ENCODE data around the gene OR8D1.
A peak's percentile ranks its signal among the peaks of the same experiment; 100 is the strongest.
"Not testable (repeated sequence)": the region's sequence is repeated elsewhere in the genome, so short reads cannot be mapped to it uniquely, and the experiment has no call there.

Gene OR8D1

DNA sequence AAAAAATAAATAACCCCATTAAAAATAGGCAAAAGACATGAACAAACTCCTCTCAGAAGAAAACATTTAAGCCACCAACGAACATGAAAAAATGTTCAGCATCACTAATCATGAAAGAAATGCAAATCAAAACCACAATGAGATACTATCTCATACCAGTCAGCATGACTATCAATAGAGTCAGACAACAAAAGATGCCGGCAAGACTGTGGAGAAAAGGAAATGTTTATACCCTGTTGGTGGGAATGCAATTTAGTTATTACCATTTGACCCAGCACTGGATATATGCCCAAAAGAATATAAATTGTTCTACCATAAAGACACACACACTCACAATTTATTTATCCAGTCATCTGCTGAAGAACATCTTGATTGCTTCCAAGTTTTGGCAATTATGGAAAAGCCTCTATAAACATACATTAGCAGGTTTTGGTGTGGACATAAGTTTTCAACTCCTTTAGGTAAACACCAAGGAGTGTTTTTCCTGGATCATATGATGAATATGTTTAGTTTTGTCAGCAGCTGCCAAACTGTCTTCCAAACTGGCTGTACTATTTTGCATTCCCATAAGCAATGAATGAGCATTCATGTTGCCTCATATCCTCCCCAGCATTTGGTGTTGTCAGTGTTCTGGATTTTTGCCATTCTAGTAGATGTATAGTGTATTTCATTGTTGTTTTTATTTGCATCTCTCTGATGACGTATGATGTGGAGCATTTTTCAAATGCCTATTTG, 28.0 kb downstream of the OR8D1 start:
- peak; percentile 49 for DNase-seq (ENCODE audit: low read depth)

DNA sequence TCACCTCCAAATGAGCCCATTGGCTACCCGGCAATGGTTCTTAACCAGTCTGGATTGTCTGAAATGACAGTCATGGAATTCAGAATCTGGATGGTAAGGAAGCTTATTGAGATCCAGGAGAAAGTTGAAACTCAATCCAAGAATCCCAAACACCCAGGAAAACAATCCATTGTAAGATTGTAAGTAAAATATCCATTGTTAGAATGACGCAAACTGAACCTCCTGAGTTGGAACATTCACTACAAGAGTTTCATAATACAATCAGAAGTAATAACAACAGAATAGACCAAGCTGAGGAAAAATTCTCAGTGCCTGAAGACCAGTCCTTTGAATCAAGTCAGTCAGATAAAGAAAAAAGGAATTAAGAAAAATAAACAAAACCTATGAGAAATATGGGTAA, 35.5 kb downstream of the OR8D1 start:
- no peak for DNase-seq (ENCODE audit: low read depth)

DNA sequence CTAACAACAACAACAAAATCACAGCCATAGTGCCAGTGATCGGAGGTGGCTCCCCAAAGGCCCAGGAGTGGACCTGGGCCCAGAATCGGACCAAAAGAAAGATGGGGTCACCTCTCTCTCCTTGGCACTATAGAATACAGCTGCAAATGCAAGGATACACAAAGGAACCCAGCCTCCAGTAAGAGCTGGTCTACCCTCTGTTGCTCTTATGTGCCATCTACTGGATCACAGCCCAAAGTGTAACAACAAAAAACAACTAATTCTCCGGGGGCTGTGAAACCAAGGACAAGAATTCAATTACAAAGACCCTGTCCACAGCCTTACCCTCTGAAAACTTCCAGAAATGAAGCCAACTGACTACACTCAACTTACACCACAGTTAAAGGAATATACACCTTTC, 35.9 kb downstream of the OR8D1 start:
- DNase-seq (ENCODE audit: low read depth) = no peak

DNA sequence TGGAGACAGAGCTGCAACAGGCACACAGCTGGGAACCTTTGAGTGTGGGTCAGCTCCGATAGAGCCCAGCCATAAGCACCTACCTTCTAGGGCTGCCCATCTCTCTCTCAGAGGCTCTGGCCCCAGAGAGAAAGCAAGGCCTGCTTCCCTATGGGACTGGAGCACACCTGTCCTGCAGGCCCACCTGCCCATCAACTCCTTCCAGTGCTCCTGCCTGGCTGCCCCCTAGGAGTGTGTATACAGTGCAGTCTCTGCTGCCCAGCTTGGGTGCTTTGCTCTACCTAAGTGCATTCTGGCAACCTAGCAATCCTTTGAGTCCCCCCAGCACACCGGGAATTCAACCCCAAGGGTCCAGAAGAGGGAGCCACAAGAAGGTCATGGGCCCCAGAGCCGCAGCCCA, 36.5 kb downstream of the OR8D1 start:
- no peak for DNase-seq (ENCODE audit: low read depth)

DNA sequence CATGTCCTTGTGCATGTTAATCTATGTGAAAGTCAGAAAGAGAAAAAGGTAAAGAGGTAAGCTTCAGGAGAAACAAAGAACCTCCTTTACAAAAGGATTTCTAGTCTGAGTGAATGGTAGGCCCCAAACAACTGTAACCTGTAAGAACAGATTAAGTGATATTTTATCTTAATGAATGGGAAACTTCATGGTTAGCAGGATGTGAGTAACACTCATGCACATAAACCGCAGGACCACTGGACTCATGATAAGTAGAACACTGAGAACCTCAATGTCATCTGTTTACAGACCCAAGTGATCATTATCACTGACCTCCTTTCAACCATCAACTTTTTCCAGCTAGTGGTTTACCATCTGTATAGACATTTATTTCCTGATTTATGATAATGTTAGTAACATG, 37.7 kb downstream of the OR8D1 start:
- peak; percentile 1 for DNase-seq (ENCODE audit: low read depth)

DNA sequence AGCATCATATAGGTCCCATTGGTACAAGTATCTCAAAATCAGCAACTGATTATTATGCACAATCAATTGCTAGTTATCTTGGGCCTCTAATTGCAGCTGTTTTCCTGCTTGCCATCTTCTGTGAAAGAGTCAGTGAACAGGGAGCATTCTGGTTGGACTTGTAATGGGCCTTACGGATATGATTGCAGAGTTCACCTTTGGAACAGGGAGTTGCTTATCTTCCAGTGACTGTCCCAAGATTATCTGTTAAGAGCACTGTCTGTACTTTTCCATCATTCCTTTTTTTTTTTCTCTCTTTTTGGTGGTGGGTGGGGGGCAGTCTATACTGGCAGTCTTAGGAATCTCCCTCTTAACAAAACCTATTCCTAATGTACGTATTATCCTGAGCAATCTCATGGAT, 39.7 kb downstream of the OR8D1 start:
- no peak for DNase-seq (ENCODE audit: low read depth)

DNA sequence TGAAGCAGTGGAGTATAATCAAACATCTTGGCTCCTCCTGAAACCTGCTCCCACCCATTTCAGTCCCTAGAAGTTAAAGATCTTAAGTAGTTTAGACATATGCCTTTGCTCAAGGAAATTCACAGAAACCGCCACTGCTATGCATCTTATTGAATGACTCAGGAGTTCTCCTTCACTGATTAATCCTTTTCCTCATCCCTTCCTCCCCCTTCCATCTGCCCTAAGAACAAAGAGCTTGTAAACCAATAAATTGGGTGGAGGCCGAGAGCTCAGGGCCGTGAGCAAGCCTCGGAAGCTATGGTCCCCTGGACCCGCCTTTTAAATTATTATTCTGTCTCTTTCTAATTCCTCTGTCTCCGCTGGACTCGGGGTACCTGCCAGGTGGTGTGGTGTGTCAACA, 42.9 kb downstream of the OR8D1 start:
- DNase-seq (ENCODE audit: low read depth) = not testable (repeated sequence)

DNA sequence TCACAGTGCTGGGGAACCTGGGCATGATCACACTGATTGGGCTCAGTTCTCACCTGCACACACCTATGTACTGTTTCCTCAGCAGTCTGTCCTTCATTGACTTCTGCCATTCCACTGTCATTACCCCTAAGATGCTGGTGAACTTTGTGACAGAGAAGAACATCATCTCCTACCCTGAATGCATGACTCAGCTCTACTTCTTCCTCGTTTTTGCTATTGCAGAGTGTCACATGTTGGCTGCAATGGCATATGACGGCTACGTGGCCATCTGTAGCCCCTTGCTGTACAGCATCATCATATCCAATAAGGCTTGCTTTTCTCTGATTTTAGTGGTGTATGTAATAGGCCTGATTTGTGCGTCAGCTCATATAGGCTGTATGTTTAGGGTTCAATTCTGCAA, 48.7 kb downstream of the OR8D1 start:
- not testable (repeated sequence) for DNase-seq (ENCODE audit: low read depth)

DNA sequence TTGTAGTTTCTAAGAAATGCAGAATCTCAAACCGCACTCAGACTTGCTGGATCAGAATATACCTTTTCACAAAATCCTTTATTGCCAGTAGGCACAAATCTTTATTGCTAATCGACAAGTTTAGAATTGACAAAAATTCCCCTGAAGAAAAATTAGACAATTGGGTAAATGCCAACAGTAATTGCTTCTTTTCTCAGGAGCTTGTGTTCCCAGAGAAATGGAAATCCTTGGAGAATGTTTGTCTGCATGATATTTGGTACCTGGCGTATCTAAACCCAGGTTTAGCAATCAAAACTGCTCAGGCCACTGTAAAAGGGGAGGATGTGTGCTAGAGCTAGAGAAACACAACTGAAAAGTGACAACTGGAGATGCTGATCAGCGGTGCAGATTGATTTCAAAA, 57.7 kb downstream of the OR8D1 start, which contains the start of gene OR8G5:
TSS of gene OR8G5 (plus strand) at position 301 of the 400 bp plus-strand sequence. CDS start 8,556 bp downstream, outside the sequence.
- DNase-seq (ENCODE audit: low read depth) = no peak

Data from EH (cell line).